Activated CD8-positive, alpha-beta T cell treated with anti-CD3 and anti-CD28 coated beads for 36 hours (primary cell): ENCODE results near the gene ZNF221. TPM values are rescaled to one million over a fixed set of nuclear protein-coding genes. Genes with fewer than 3 reads are reported as not detected.
A peak's percentile ranks its signal among the peaks of the same experiment; 100 is the strongest.
"Not testable (repeated sequence)": the region's sequence is repeated elsewhere in the genome, so short reads cannot be mapped to it uniquely, and the experiment has no call there.

ENCODE experiments used
- ATAC-seq: fragments of 200-7000 bp; cut with Tn5 transposase; one replicate; pipeline ENCODE4 v1.10.0; 2021; ENCODE audit warnings: mild to moderate bottlenecking, moderate library complexity
- CTCF ChIA-PET: fragments of 350-600 bp; sonication (Branson Sonifier 250); formaldehyde crosslinking; loops from one replicate; lab custom pipeline; 2021; ENCODE audit warnings: antibody characterized with exemption; lab: Charles Lee
- POLR2A ChIA-PET: fragments of 350-600 bp; sonication (Branson Sonifier 250); formaldehyde crosslinking; loops from one replicate; lab custom pipeline; 2021; ENCODE audit warnings: antibody characterized with exemption; lab: Charles Lee
- DNase-seq: peaks from one replicate; pipeline ENCODE4 v3.0.0-alpha.2; 2020
- H3K27ac Mint-ChIP-seq: one replicate; pipeline ENCODE4 v1.8.0; 2021; ENCODE audit warnings: mild to moderate bottlenecking, mixed read lengths
- H3K27me3 Mint-ChIP-seq: one replicate; pipeline ENCODE4 v1.8.0; 2021; ENCODE audit warnings: mixed read lengths
- H3K36me3 Mint-ChIP-seq: one replicate; pipeline ENCODE4 v1.8.0; 2021; ENCODE audit warnings: low read depth, mixed read lengths
- H3K4me1 Mint-ChIP-seq: one replicate; pipeline ENCODE4 v1.8.0; 2021; ENCODE audit warnings: low read depth, mixed read lengths
- H3K4me3 Mint-ChIP-seq: one replicate; pipeline ENCODE4 v1.8.0; 2021; ENCODE audit warnings: mild to moderate bottlenecking, moderate library complexity, mixed read lengths
- H3K9me3 Mint-ChIP-seq: one replicate; pipeline ENCODE4 v1.8.0; 2021; ENCODE audit warnings: mixed read lengths
- CTCF ChIP-seq: fragments of 200-600 bp; IDR thresholded peaks from one replicate; pipeline ENCODE4 v1.8.0; 2022; ENCODE audit warnings: antibody characterized with exemption, mild to moderate bottlenecking
- intact Hi-C: fragments of 100-400 bp; cut with micrococcal nuclease; formaldehyde crosslinking; loops from one replicate; pipeline ENCODE4 v1.10.0; 2022
- total RNA-seq, 2 experiments: library from RNA; stranded (reverse); gene quantifications; one replicate each; pipeline ENCODE4 v1.2.3, GENCODE V29; 2021

The ZNF221 gene
- total RNA-seq, 2 experiments from 2014 or later = 1.0 to 1.6 TPM

- Mint-ChIP-seq H3K4me1 (peaks cover 16% of the 10 kb centered on the region), H3K27ac (no peak overlapping the region), H3K27me3 (peaks cover under 1% of the 10 kb centered on the region), H3K36me3 (peaks cover 17% of the 10 kb centered on the region), H3K9me3 (peaks cover 3% of the 10 kb centered on the region), H3K4me3 (peak overlapping the region; percentile 94)
- no peak for TF ChIP-seq CTCF
- no peak for ATAC-seq
- DNase-seq = peak; percentile 3
- ChIA-PET CTCF (interaction anchor here (1.9 kb wide), 1 partner anchor 16 kb away, joined by 6 read pairs; no protein-coding TSS in a partner anchor), POLR2A (interaction anchor here (1.2 kb wide), 1 partner anchor 158 kb away, joined by 5 read pairs; the partner anchor contains the start of gene ZNF224)
- intact Hi-C loops = loop anchor here (10.0 kb wide), 1 partner anchor 69 kb away; the partner anchor contains the start of gene ZNF230
Measured at GRCh38 chr19:43936188-43936587, 14.8 kb upstream of the ZNF221 start.

- ATAC-seq (no peak), DNase-seq (no peak)
- no peak for TF ChIP-seq CTCF
- Mint-ChIP-seq H3K27me3 (peaks cover 4% of the 10 kb centered on the region), H3K4me1 (peaks cover 2% of the 10 kb centered on the region), H3K27ac (no peak overlapping the region), H3K36me3 (no peaks in the 10 kb centered on the region), H3K9me3 (peaks cover 3% of the 10 kb centered on the region), H3K4me3 (no peak overlapping the region)
- ChIA-PET POLR2A (no interaction called here), CTCF (interaction anchor here (1.6 kb wide), 1 partner anchor 9 kb away, joined by 3 read pairs; no protein-coding TSS in a partner anchor)
- intact Hi-C loops = loop anchor here (10.0 kb wide), 1 partner anchor 65 kb away; the partner anchor contains the start of gene ZNF230
Measured at GRCh38 chr19:43939557-43940260, 11.3 kb upstream of the ZNF221 start.

- peaks cover 3% of the 10 kb centered on the region for H3K9me3 Mint-ChIP-seq
- CTCF ChIA-PET = no interaction called here
Measured at GRCh38 chr19:43940719-43941118, 10.3 kb upstream of the ZNF221 start.

GRCh38 chr19:43941209-43941608, 9.8 kb upstream of the ZNF221 start:
- intact Hi-C loops = no loop called here
- no peaks in the 10 kb centered on the region for H3K36me3 Mint-ChIP-seq

More at GRCh38 chr19:43940719-43941118, 10.3 kb upstream of the ZNF221 start:
- POLR2A ChIA-PET = interaction anchor here (0.7 kb wide), 1 partner anchor 333 kb away, joined by 3 read pairs; no protein-coding TSS in a partner anchor
- Mint-ChIP-seq H3K36me3 (no peaks in the 10 kb centered on the region), H3K27me3 (peaks cover 7% of the 10 kb centered on the region), H3K27ac (no peak overlapping the region), H3K4me1 (peaks cover 2% of the 10 kb centered on the region), H3K4me3 (no peak overlapping the region)
- no peak for TF ChIP-seq CTCF
- ATAC-seq (no peak), DNase-seq (no peak)
- intact Hi-C loops = no loop called here

GRCh38 chr19:43947412-43947811, 3.6 kb upstream of the ZNF221 start:
- H3K27ac Mint-ChIP-seq, intact Hi-C loops, H3K4me3 Mint-ChIP-seq, DNase-seq, ATAC-seq, CTCF ChIA-PET, H3K4me1 Mint-ChIP-seq: not testable (repeated sequence)
- H3K9me3 Mint-ChIP-seq = peaks cover 44% of the 10 kb centered on the region
- POLR2A ChIA-PET = interaction anchor here (1.9 kb wide), 1 partner anchor 12 kb away, joined by 5 read pairs; the partner anchor contains the start of gene ZNF45
- peaks cover 15% of the 10 kb centered on the region for H3K36me3 Mint-ChIP-seq
- H3K27me3 Mint-ChIP-seq = peaks cover 20% of the 10 kb centered on the region

More at GRCh38 chr19:43941209-43941608, 9.8 kb upstream of the ZNF221 start:
- ChIA-PET CTCF (no interaction called here), POLR2A (interaction anchor here (0.7 kb wide), 1 partner anchor 332 kb away, joined by 3 read pairs; no protein-coding TSS in a partner anchor)
- DNase-seq (no peak), ATAC-seq (no peak)
- Mint-ChIP-seq H3K27me3 (peaks cover 10% of the 10 kb centered on the region), H3K9me3 (peaks cover 7% of the 10 kb centered on the region), H3K4me1 (no peaks in the 10 kb centered on the region), H3K27ac (no peak overlapping the region), H3K4me3 (no peak overlapping the region)
- no peak for TF ChIP-seq CTCF

- intact Hi-C loops, H3K27ac Mint-ChIP-seq, DNase-seq, H3K4me1 Mint-ChIP-seq, H3K4me3 Mint-ChIP-seq, CTCF ChIA-PET, ATAC-seq, POLR2A ChIA-PET: not testable (repeated sequence)
- Mint-ChIP-seq H3K36me3 (peaks cover 16% of the 10 kb centered on the region), H3K9me3 (peaks cover 45% of the 10 kb centered on the region), H3K27me3 (peaks cover 20% of the 10 kb centered on the region)
Measured at GRCh38 chr19:43949803-43950202, 1.2 kb upstream of the ZNF221 start.
